ENCODE results near the gene ALOX5.
"Not testable (repeated sequence)": the region's sequence is repeated elsewhere in the genome, so short reads cannot be mapped to it uniquely, and the experiment has no call there.

ALOX5 gene

DNA sequence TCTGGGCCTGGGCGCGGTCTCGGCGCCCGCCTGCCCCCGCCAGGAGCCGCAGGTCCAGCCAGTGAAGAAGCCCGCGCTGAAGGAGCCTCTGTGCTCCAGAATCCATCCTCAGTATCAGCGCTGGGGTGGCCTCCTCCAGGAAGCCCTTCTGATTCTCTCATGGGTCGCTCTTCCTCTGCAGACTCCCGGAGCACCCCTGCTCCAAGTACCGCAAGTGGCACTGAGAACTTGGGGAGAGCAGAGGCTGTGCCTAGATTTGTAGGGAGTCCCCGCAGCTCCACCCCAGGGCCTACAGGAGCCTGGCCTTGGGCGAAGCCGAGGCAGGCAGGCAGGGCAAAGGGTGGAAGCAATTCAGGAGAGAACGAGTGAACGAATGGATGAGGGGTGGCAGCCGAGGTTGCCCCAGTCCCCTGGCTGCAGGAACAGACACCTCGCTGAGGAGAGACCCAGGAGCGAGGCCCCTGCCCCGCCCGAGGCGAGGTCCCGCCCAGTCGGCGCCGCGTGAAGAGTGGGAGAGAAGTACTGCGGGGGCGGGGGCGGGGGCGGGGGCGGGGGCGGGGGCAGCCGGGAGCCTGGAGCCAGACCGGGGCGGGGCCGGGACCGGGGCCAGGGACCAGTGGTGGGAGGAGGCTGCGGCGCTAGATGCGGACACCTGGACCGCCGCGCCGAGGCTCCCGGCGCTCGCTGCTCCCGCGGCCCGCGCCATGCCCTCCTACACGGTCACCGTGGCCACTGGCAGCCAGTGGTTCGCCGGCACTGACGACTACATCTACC is at the start of gene ALOX5:
Gene ALOX5, plus strand, starts transcription at position 641 of the 774 bp plus-strand sequence. Its CDS starts 64 bp downstream, at position 705.
- DNase-seq = peak; percentile 34

DNA sequence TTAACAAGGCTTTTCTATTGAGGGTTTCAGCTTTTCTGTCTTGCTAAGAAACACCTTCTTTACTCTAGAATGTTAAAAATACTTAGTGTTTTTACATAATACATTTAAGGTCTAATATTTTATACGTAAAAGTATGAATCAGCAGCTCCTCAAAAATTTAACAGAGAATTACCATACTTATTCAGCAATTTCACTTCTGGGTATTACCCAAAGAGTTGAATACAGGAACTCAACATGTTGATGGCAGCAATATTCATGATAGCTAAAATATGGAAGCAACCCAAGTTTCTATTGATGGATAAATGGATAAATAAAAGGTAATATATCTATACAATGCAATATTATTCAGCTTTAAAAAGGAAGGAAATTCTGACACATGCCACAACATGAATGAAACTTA is 48.9 kb upstream of the ALOX5 start:
- DNase-seq = no peak

DNA sequence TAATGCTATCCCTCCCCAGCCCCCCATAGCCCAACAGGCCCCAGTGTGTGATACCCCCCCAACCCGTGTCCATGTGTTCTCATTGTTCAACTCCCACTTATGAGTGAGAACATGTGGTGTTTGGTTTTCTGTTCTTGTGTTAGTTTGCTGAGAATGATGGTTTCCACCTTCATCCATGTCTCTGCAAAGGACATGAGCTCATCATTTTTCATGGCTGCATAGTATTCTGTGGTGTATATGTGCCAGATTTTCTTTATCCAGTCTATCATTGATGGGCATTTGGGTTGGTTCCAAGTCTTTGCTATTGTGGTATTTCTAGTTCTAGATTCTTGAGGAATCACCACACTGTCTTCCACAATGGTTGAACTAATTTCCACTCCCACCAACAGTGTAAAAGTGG is 47.2 kb upstream of the ALOX5 start:
- not testable (repeated sequence) for DNase-seq

DNA sequence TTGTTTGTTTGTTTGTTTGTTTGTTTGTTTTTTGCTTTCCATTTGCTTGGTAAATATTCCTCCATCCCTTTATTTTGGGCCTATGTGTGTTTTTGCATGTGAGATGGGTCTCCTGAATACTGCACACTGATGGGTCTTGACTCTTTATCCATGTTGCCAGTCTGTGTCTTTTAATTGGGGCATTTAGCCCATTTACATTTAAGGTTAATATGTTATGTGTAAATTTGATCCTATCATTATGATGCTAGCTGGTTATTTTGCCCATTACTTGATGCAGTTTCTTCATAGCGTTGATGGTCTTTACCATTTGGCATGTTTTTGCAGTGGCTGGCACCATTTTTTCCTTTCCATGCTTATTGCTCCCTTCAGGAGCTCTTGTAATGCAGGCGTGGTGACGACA is 42.2 kb upstream of the ALOX5 start:
- DNase-seq = not testable (repeated sequence)

DNA sequence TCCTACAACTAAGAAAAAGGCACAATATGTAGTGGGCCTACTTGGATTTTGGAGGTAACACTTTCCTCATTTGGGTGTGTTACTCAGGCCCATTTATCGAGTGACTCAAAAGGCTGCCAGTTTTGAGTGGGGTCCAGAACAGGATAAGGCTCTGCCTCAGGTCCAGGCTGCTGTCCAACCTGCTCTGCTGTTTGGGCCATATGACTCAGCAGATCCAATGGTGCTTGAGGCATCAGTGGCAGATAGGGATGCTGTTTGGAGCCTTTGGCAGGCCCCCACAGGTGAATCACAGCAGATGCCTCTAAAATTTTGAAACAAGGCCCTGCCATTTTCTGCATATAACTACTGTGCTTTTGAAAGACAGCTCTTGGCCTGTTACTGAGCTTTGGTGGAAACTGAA is 34.1 kb upstream of the ALOX5 start:
- DNase-seq = no peak

DNA sequence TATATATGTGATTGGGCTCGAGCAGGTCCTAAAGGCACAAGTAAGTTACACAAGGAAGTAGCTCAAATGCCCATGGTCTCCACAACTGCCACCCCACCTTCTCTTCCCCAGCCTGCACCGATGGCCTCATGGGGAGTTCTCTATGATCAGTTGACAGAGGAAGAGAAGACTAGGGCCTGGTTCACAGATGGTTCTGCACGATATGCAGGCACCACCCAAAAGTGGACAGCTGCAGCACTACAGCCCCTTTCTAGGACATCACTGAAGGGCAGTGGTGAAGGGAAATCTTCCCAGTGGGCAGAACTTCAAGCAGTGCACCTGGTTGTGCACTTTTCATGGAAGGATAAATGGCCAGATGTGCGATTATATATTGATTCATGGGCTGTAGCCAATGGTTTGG is 33.6 kb upstream of the ALOX5 start:
- not testable (repeated sequence) for DNase-seq

DNA sequence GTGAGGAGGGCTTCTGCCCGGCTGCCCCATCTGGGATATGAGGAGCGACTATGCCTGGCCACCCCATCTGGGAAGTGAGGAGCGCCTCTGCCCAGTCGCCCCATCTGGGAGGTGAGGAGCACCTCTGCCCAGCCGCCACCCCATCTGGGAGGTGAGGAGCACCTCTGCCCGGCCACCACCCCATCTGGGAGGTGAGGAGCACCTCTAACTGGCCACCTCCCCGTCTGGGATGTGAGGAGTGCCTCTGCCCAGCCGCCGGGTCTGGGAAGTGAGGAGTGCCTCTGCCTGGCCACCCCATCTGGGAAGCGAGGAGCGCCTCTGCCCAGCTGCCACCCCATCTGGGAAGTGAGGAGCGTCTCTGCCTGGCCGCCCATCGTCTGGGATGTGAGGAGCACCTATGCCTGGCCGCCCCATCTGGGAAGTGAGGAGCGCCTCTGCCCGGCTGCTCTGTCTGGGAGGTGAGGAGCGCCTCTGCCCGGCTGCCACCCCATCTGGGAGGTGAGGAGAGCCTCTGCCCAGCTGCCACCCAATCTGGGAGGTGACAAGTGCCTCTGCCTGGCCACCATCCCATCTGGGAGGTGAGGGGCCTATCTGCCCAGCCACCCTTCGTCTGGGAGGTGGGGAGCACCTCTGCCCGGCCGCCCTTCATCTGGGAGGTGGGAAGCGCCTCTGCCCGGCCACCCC is 27.2 kb upstream of the ALOX5 start:
- DNase-seq = not testable (repeated sequence)

DNA sequence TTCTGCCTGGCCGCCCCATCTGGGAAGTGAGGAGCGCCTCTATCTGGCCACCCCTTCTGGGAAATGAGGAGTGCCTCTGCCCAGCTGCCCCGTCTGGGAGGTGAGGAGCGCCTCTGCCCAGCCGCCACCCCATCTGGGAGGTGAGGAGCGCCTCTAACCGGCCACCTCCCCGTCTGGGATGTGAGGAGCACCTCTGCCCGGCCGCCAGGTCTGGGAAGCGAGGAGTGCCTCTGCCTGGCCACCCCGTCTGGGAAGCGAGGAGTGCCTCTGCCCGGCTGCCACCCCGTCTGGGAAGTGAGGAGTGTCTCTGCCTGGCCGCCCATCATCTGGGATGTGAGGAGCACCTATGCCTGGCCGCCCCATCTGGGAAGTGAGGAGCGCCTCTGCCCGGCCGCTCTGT is 26.6 kb upstream of the ALOX5 start:
- DNase-seq = not testable (repeated sequence)

DNA sequence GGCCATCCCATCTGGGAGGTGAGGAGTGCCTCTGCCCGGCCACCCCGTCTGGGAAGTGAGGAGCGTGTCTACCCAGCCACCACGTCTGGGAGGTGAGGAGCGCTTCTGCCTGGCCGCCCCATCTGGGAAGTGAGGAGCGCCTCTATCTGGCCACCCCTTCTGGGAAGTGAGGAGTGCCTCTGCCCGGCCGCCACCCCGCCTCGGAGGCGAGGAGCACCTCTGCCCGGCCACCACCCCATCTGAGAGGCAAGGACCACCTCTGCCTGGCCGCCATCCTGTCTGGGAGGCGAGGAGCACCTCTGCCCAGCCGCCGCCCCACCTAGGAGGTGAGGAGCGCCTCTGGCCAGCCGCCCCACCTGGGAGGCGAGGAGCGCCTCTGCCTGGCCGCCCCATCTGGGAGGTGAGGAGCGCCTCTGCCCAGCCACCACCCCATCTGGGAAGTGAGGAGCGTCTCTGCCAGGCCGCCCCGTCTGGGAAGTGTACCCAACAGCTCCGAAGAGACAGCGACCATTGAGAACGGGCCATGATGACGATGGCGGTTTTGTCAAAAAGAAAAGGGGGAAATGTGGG is 25.7 kb upstream of the ALOX5 start:
- DNase-seq = not testable (repeated sequence)

DNA sequence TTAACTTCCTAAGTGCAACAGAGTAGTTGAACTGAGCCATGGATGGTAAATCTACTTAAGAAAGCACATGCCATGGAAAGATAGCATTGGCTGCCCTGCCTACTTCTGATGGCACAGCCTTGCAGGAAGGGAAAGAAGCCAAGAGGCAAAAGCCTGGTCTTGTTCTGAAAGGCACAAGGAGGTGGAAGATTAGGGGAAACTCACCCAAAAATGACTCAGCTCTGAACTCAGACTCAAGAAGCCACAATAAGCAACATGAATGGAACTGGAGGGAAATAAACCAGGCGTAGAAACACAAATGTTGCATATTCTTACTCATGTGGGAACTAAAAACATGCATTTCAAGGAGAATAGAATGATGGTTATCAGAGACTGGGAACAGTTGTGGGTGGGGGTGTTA is 20.8 kb upstream of the ALOX5 start:
- DNase-seq = no peak

DNA sequence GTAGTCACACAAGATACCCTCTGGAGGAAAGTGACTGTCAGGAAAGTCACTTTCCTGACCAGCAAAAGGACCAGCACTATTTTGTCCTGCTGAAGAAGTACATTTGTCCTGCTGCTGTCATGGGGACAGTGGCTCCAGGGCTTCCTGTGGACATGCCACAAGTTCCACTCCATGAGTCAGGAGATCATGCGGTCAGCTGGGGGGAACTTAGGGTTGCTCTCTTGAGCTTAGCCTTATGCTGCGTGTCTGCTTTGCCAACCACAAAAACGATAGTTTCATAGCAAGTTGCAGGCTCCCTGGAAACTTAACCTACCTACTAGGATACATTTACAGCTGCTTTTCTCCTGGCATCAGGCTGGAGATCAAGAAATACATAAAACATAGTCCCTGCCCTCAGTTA is 19.8 kb upstream of the ALOX5 start:
- DNase-seq = no peak

DNA sequence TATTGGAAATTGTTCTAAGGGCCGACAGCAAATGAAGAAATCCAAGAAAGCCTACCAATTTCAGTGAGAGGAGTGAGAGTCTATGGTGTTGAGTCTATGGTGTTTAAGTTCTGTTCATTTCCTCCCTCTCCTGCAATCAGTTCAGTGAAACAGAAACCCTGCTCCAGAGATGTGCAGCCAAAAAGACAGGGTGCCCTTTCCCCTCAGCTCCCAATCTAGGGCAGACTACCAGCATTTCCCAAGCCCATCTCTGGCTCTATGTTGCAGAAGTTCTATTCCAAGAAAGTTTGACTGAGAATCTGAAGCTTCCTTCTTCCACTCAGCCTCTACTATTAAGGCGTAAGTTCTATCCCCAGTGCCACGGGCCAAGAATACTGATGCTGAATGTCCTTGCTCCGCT is 18.5 kb upstream of the ALOX5 start:
- DNase-seq = no peak

DNA sequence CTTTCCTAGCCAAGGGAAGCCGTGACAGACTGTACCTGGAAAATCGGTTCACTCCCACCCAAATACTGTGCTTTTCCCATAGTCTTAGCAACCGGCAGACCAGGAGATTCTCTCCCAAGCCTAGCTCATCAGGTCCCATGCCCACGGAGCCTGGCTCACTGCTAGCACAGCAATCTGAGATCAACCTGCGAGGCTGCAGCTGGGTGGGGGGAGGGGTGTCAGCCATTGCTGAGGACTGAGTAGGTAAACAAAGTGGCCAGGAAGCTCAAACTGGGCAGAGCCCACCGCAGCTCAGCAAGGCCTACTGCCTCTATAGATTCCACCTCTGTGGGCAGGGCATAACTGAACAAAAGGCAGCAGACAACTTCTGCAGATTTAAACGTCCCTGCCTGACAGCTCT is 15.1 kb upstream of the ALOX5 start:
- not testable (repeated sequence) for DNase-seq

DNA sequence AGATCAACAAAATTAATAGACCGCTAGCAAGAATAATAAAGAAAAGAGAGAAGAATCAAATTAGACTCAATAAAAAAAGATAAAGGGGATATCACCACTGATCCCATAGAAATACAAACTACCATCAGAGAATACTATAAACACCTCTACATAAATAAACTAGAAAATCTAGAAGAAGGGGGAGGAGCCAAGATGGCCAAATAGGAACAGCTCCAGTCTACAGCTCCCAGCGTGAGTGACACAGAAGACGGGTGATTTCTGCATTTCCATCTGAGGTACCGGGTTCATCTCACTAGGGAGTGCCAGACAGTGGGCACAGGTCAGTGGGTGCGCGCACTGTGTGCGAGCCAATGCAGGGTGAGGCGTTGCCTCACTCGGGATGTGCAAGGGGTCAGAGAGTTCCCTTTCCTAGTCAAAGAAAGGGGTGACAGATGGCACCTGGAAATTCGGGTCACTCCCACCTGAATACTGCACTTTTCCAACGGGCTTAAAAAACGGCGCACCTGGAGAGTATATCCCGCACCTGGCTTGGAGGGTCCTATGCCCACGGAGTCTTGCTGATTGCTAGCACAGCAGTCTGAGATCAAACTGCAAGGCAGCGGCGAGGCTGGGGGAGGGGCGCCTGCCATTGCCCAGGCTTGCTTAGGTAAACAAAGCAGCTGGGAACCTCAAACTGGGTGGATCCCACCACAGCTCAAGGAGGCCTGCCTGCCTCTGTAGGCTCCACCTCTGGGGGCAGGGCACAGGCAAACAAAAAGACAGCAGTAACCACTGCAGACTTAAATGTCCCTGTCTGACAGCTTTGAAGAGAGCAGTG is 11.8 kb upstream of the ALOX5 start:
- not testable (repeated sequence) for DNase-seq

DNA sequence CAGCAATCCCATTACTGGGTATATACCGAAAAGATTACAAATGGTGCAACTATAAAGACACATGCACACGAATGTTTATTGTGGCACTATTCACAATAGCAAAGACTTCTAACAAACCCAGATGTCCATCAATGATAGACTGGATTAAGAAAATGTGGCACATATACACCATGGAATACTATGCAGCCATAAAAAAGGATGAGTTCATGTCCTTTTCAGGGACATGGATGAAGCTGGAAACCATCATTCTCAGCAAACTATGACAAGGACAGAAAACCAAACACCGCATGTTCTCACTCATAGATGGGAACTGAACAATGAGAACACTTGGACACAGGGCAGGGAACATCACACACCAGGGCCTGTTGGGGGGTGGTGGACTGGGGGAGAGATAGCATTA is 6.4 kb upstream of the ALOX5 start:
- DNase-seq = not testable (repeated sequence)

DNA sequence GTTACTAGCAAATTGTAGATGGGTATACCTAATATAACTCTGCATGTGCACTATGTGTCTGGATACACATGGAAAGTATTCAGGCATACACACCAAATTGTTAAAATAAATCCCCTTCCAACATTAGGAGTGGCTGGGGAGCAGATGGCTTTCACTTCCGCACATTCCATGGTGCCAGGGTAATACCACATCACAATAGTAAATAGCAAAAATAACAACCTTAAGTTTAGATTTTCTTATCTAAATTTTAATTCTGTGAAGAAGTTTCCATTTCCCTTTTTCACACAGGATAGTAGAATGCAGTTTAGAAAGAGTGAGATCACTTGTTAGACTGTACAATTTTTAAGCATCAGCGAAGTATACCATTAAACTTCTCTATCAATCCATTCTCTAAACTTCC is 5.8 kb upstream of the ALOX5 start:
- no peak for DNase-seq

DNA sequence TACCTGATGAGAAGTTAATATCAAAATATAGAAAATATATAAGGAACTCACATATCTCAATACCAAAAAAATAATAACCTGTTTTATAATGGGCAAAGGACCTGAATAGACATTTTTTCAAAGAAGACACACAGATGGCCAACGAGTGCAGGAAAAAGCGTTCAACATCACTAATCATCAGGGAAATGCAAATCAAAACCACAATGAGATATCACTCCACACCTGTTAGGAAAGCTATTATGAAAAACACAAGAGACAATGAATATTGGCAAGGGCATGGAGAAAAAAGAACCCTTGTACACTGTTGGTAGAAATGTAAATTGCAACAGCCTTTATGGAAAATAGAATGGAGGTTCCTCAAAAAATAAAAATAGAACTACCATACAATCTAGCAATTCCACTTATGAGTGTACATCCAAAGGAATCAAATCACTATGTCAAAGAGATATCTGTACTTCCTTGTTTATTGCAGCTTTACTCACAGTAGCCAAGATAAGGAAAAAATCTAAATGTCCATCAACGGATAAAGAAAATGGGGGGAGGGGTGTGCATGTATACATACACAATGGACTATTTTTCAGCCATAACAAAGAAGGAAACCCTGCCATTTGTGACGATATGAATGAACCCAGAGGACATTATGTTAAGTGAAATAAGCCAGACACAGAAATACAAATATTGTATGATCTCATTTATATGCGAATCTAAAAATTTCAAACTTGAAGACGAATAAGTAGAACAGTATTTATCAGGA is 3.6 kb upstream of the ALOX5 start:
- DNase-seq = no peak

DNA sequence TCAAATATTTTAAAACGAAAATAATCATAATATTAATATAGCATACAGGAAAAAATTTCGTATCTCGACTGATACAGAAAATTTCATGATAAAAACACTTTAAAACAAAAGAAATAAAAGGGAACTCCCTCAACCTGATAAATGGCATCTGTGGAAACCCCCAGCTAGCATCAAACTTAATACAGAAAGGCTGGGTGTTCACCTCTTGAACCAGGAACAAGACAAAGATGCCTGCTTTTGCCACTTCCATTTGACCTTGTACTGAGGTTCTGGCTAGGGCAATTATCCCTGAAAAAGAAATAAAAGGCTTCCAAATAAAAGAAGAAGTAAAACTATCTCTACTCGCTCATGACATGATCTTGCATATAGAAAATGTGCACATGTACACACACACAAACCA is 2.5 kb upstream of the ALOX5 start:
- no peak for DNase-seq

DNA sequence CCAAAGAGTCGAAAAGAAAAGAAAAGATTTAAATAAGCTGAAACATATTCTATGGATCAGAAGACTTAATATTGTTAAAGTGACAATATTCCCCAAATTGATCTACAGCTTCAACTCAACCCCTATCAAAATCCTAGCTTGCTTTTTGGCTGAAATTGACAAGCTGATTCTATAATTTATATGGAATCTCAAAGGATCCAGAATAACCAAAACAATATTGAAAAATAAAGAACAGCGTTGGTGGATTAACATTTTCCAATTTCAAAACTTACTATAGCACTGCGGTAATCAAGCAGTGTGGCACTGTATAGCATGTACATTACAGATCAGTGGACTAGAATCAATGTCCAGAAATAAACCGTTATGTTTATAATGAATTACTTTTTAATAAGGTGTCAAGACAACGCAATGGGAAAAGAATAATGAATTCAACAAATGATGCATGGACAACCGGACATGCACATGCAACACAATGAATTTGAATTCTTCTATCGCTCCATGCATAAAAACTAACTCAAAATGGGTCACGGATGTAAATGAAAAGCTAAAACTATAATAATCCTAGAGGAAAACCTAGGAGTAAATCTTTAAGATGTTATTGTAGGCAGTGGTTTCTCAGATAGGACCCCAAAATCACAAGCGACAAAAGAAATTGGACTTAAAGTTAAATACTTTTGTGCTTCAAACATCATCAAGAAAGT is 1.6 kb upstream of the ALOX5 start:
- DNase-seq = no peak

DNA sequence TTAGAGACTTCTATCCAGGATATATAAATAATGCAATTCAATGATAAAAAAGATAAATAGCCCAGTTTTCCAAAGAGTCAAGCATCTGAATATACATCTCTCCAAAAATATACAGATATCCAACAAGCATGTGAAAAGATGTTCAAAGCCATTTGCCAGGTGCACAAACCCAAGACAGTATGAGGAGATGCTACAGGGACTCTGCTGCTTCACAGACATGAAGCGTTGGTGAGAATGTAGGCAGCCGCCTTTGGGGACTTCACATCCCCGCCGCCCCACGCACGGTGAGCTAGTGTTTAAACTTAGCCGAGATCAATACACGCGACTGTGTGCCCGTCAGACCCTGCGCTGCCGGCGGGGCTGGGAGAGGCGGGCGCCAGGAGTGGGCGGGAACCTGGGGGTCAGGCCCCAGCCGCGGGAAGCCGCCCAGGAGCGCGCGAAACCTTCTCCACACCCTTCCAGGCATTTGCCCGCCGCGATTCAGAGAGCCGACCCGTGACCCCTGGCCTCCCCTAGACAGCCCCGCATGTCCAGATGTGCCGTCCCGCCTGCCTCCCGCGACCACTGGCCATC is 927 bp upstream of the ALOX5 start:
- peak; percentile 39 for DNase-seq

DNA sequence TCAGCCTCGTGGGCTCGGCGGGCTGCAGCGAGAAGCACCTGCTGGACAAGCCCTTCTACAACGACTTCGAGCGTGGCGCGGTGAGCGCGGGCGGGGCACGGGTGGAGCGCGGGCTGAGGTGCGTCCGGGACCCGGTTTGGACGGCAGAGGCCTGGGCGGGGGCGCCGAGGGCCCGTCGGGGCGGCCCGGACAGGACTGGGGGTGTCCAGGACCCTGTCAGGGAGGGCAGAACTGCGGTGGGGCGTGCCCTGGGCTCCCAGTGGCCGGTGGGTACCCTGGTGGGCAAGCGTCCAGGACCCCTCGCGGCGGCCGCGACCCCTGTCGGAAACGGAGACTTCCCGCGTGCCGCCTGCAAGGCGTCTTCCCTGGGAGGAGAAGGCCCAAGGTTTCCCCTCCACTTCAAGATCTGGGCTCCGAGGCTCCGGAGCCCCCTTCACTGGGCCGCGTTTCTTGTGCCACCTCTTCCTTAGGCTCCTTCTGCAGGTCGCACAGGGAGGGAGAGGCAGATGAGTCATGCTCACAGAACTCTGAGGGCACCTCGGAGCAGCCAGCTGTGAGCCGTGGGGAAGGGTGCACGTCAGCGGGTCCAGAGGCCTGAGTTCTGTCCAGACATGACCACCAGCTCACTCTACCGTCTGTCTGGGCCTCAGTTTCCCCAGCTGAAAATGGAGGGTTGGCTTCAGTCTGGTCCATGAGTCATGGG is 485 bp downstream of the ALOX5 start:
- DNase-seq = peak; percentile 23
